A673 (cell line): Measurements from ENCODE around the gene ZNF844. TPM values are rescaled to one million over a fixed set of nuclear protein-coding genes. Genes with fewer than 3 reads are reported as not detected.

Experiments
- BruUV-seq: library from RNA; stranded (reverse); fragments of 400-500 nt; replicated peaks from 2 replicates; lab custom pipeline; 2021; lab: Mats Ljungman, UMichigan
- CTCF ChIA-PET: fragments of 300-600 bp; sonication (Branson Sonifier 250); formaldehyde crosslinking; loops from one replicate; lab custom pipeline; 2022; ENCODE audit warnings: antibody characterized with exemption; lab: Charles Lee
- POLR2A ChIA-PET: fragments of 300-600 bp; sonication (Branson Sonifier 250); formaldehyde crosslinking; loops from one replicate; lab custom pipeline; 2022; ENCODE audit warnings: antibody characterized with exemption; ENCODE audit not compliant: low non-redundant PET; lab: Charles Lee
- DNase-seq: peaks from one replicate; pipeline ENCODE4 v3.0.0-alpha.2; 2015; ENCODE audit warnings: low spot score
- H3K27ac ChIP-seq: fragments of 200-600 bp; sonication (generic); 2 replicates; pipeline ENCODE4 v1.5.1; 2016; ENCODE audit warnings: mixed run types, low read depth, mild to moderate bottlenecking, mixed read lengths, antibody characterized with exemption, low read length; ENCODE audit not compliant: poor library complexity, severe bottlenecking
- H3K27me3 ChIP-seq: fragments of 200-600 bp; sonication (generic); replicated peaks from 2 replicates; pipeline ENCODE4 v1.6.1; 2017; ENCODE audit warnings: mixed run types, low read depth, mild to moderate bottlenecking, mixed read lengths, antibody characterized with exemption, low read length; ENCODE audit not compliant: insufficient read depth, poor library complexity
- H3K36me3 ChIP-seq: fragments of 200-600 bp; sonication (generic); 2 replicates; pipeline ENCODE4 v1.6.1; 2016; ENCODE audit warnings: mixed run types, mild to moderate bottlenecking, mixed read lengths, antibody characterized with exemption, low read length; ENCODE audit not compliant: insufficient read depth, poor library complexity, severe bottlenecking
- H3K4me1 ChIP-seq: fragments of 200-600 bp; sonication (generic); 2 replicates; pipeline ENCODE4 v1.6.1; 2017; ENCODE audit warnings: mixed run types, mild to moderate bottlenecking, mixed read lengths, antibody characterized with exemption, low read length; ENCODE audit not compliant: insufficient read depth, poor library complexity, severe bottlenecking
- H3K4me3 ChIP-seq: fragments of 200-600 bp; sonication (generic); 2 replicates; pipeline ENCODE4 v1.5.1; 2016; ENCODE audit warnings: low read depth, mixed run types, mild to moderate bottlenecking, mixed read lengths, low read length; ENCODE audit not compliant: poor library complexity, severe bottlenecking
- H3K9me3 ChIP-seq: fragments of 200-600 bp; sonication (generic); 2 replicates; pipeline ENCODE4 v1.6.1; 2016; ENCODE audit warnings: mixed run types, low read depth, mild to moderate bottlenecking, mixed read lengths, antibody characterized with exemption, low read length; ENCODE audit not compliant: poor library complexity, severe bottlenecking
- EZH2 ChIP-seq: fragments of 200-600 bp; sonication (generic); IDR thresholded peaks from 2 replicates; pipeline ENCODE4 v1.6.1; 2017; ENCODE audit warnings: borderline replicate concordance, low read depth, mild to moderate bottlenecking, mixed read lengths, antibody characterized with exemption, low read length; ENCODE audit not compliant: poor library complexity, severe bottlenecking
- intact Hi-C: fragments of 100-400 bp; cut with micrococcal nuclease; formaldehyde crosslinking; loops from one replicate; pipeline ENCODE4 v1.10.0; 2022; ENCODE audit not compliant: unreplicated experiment
- total RNA-seq: library from RNA; stranded (reverse); gene quantifications from 2 replicates; pipeline ENCODE4 v1.2.3, GENCODE V29; 2021
- TF ChIP-seq, protein P1 (sequence below): fragments of 300-800, 200-600 bp; sonication (generic); conservative IDR thresholded peaks from 2 replicates; pipeline ENCODE4 v1.5.1; 2017; ENCODE audit warnings: low read depth, mild to moderate bottlenecking, antibody characterized with exemption, low read length, moderate library complexity, mixed read lengths

The ZNF844 gene
- total RNA-seq, 1 experiment from 2014 or later: 1.5 TPM

DNA sequence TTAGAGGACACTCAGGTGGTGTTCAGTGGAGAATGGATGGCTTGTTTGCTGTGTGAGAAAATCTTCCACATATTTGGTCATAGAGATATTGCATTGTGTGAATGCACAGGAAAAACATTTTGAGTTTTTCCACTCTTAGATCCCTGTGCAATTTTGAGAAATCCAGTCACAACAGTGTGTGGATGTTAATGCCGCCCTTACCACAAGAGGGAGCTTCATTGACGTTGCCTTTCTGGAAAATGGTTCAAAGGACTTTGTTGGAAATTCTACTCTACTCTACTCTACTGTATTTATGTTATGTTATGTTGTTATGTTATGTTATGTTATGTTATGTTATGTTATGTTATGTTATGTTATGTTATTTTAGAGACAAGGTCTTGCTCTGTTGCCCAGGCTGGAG lies 62.2 kb downstream of the ZNF844 start:
- Histone ChIP-seq H3K9me3 (peaks cover 18% of the 10 kb centered on the region), H3K27ac (no peak overlapping the region), H3K4me3 (no peak overlapping the region), H3K27me3 (no peaks in the 10 kb centered on the region), H3K36me3 (peaks cover 7% of the 10 kb centered on the region), H3K4me1 (no peaks in the 10 kb centered on the region)
- ChIA-PET POLR2A (no interaction called here), CTCF (interaction anchor here (0.7 kb wide), 1 partner anchor 484 kb away, joined by 4 read pairs; no protein-coding TSS in a partner anchor)
- intact Hi-C loops: no loop called here
- BruUV-seq: no TSS peak
- DNase-seq: peak; percentile 17
- TF ChIP-seq EZH2: no peak
- TF ChIP-seq, protein P1, sequence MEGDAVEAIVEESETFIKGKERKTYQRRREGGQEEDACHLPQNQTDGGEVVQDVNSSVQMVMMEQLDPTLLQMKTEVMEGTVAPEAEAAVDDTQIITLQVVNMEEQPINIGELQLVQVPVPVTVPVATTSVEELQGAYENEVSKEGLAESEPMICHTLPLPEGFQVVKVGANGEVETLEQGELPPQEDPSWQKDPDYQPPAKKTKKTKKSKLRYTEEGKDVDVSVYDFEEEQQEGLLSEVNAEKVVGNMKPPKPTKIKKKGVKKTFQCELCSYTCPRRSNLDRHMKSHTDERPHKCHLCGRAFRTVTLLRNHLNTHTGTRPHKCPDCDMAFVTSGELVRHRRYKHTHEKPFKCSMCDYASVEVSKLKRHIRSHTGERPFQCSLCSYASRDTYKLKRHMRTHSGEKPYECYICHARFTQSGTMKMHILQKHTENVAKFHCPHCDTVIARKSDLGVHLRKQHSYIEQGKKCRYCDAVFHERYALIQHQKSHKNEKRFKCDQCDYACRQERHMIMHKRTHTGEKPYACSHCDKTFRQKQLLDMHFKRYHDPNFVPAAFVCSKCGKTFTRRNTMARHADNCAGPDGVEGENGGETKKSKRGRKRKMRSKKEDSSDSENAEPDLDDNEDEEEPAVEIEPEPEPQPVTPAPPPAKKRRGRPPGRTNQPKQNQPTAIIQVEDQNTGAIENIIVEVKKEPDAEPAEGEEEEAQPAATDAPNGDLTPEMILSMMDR: peak; percentile 51

Other genes starting within 250 kb of the ZNF844 start
- gene ZNF439, start 216.0 kb upstream of the ZNF844 start, total RNA-seq: 4.0 and 4.4 TPM in 2 replicates
- 4.3 and 5.5 TPM in 2 replicates for gene ZNF69, start 176.9 kb upstream of the ZNF844 start, total RNA-seq
- gene ZNF700, start 139.6 kb upstream of the ZNF844 start, total RNA-seq: 10.9 and 11.0 TPM in 2 replicates
- 0.24 TPM in 1 of 2 replicates, not detected in the other for gene ZNF763, start 99.7 kb upstream of the ZNF844 start, total RNA-seq
- 2.2 and 3.0 TPM in 2 replicates for gene ZNF433, start 29.1 kb upstream of the ZNF844 start, total RNA-seq
- gene ZNF878, start 11.8 kb upstream of the ZNF844 start, total RNA-seq: 1.3 and 1.5 TPM in 2 replicates
- 4.9 and 5.4 TPM in 2 replicates for gene ZNF20, start 75.6 kb downstream of the ZNF844 start, total RNA-seq
- gene ZNF625, start 92.0 kb downstream of the ZNF844 start, total RNA-seq: 9.1 and 11.1 TPM in 2 replicates
- 9.6 and 12.2 TPM in 2 replicates for gene ZNF136, start 98.4 kb downstream of the ZNF844 start, total RNA-seq
- gene ZNF44, start 230.2 kb downstream of the ZNF844 start, total RNA-seq: 2.5 and 4.3 TPM in 2 replicates